Lower lobe of right lung (tissue), 2 donors: ENCODE data around the gene PTCD2. TPM values are rescaled to one million over a fixed set of nuclear protein-coding genes. Genes with fewer than 3 reads are reported as not detected.
"Not testable (repeated sequence)": the region's sequence is repeated elsewhere in the genome, so short reads cannot be mapped to it uniquely, and the experiment has no call there.

Experiments
- ATAC-seq, 2 donors: fragments of 200-7000 bp; cut with Tn5 transposase; one replicate each; pipeline ENCODE4 v1.9.1; 2020 to 2022; ENCODE audit warnings: mild to moderate bottlenecking in 2 of 2, moderate library complexity in 2 of 2
- DNase-seq: peaks from one replicate; pipeline ENCODE4 v3.0.0-alpha.2; 2020
- H3K27ac ChIP-seq: fragments of 200-600 bp; one replicate; pipeline ENCODE4 v1.8.0; 2022
- H3K27me3 ChIP-seq: fragments of 200-600 bp; one replicate; pipeline ENCODE4 v1.8.0; 2022; ENCODE audit warnings: low read depth
- H3K36me3 ChIP-seq: fragments of 200-600 bp; one replicate; pipeline ENCODE4 v1.8.0; 2022; ENCODE audit warnings: mild to moderate bottlenecking
- H3K4me1 ChIP-seq: fragments of 200-600 bp; one replicate; pipeline ENCODE4 v1.8.0; 2022
- H3K4me3 ChIP-seq: fragments of 200-600 bp; one replicate; pipeline ENCODE4 v1.8.0; 2022; ENCODE audit warnings: mild to moderate bottlenecking
- H3K9me3 ChIP-seq: fragments of 200-600 bp; one replicate; pipeline ENCODE4 v1.8.0; 2022
- CTCF ChIP-seq: fragments of 200-600 bp; IDR thresholded peaks from one replicate; pipeline ENCODE4 v1.8.0; 2022; ENCODE audit warnings: antibody characterized with exemption, mild to moderate bottlenecking
- intact Hi-C: fragments of 100-400 bp; cut with DNase I; formaldehyde crosslinking; loops from one replicate; pipeline ENCODE4 v1.11.0; 2022
- total RNA-seq: library from RNA; stranded (reverse); fragmentation: NEBNext Ultra II Directional; extraction: Animal tissue kit (Norgen Biotek cat#: 25700); gene quantifications from one replicate; pipeline ENCODE4 v1.2.1, GENCODE V29; 2021
- donor health status: DM: no; HTN: yes; CAD: no; lungs with severe emphysema.

Gene PTCD2
- total RNA-seq, 1 donor from 2014 or later = 5.9 TPM

DNA sequence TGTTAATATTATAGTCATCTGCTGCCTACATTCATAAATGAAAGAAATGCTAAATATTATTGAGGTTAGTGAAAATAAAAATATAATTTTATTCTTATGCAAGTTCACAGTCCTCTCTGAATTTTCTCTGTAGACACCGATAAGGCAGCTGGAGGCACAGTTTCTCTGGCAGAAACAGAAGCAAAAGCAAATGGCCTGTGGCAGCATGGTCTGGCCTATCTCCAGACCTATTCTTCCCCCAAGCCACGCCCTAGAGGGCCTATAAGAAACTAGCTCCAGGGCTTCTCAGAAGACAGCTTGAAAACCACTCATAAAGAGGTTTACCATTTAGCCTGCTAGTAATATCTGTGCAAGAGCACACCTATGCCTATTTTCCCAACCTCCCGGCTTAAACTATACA lies 28.6 kb upstream of the PTCD2 start:
- Histone ChIP-seq H3K27me3 (no peaks in the 10 kb centered on the region), H3K4me1 (no peaks in the 10 kb centered on the region), H3K9me3 (no peaks in the 10 kb centered on the region), H3K4me3 (no peak overlapping the region), H3K36me3 (peaks cover 34% of the 10 kb centered on the region), H3K27ac (no peak overlapping the region)
- no peak for TF ChIP-seq CTCF
- ATAC-seq (no peak), DNase-seq (no peak)
- intact Hi-C loops = no loop called here

- H3K9me3 ChIP-seq = no peaks in the 10 kb centered on the region
- DNase-seq (no peak), ATAC-seq (no peak)
- intact Hi-C loops = no loop called here
- no peaks in the 10 kb centered on the region for H3K27me3 ChIP-seq
- H3K4me3 ChIP-seq = no peak overlapping the region
- TF ChIP-seq CTCF = no peak
- peaks cover 36% of the 10 kb centered on the region for H3K36me3 ChIP-seq
- H3K4me1 ChIP-seq = no peaks in the 10 kb centered on the region
- no peak overlapping the region for H3K27ac ChIP-seq
Measured at GRCh38 chr5:72292411-72292810, 27.8 kb upstream of the PTCD2 start.

DNA sequence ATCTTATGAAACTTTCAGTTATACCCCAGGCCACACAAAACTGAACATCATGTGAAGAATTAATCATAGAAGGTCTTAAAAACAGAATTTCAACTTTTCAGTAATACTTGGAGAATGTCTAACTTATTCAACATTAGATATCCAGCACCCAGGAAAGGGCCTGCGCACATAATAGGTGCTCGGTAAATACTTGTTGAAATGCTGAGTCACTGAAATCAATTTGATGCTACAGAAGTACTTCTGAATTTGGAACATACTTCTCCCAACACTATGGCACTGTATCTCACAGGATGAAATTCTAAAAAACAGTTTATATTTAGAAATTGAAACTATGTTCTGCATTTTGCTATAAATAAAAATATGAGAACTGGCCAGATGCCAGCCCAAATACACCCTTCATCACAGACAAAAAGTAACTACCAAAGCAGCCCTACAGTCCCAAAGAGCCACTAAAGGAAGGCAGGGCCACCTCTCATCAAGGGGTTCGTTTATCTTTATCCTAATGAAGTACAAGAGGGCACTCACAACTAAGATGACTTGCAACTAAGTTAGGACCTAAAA lies 26.6 kb upstream of the PTCD2 start:
- TF ChIP-seq CTCF = no peak
- H3K9me3 ChIP-seq = no peaks in the 10 kb centered on the region
- H3K27ac ChIP-seq = no peak overlapping the region
- H3K4me1 ChIP-seq = no peaks in the 10 kb centered on the region
- no peak overlapping the region for H3K4me3 ChIP-seq
- ATAC-seq (no peak), DNase-seq (no peak)
- no peaks in the 10 kb centered on the region for H3K27me3 ChIP-seq
- intact Hi-C loops = no loop called here
- H3K36me3 ChIP-seq = peaks cover 30% of the 10 kb centered on the region

GRCh38 chr5:72294473-72294872 lies 25.7 kb upstream of the PTCD2 start:
- H3K27me3 ChIP-seq = no peaks in the 10 kb centered on the region
- intact Hi-C loops = no loop called here
- H3K4me1 ChIP-seq = no peaks in the 10 kb centered on the region
- TF ChIP-seq CTCF = no peak
- no peaks in the 10 kb centered on the region for H3K9me3 ChIP-seq
- H3K4me3 ChIP-seq = no peak overlapping the region
- DNase-seq = no peak
- ATAC-seq = no peak
- H3K36me3 ChIP-seq = peaks cover 30% of the 10 kb centered on the region
- H3K27ac ChIP-seq = no peak overlapping the region

DNA sequence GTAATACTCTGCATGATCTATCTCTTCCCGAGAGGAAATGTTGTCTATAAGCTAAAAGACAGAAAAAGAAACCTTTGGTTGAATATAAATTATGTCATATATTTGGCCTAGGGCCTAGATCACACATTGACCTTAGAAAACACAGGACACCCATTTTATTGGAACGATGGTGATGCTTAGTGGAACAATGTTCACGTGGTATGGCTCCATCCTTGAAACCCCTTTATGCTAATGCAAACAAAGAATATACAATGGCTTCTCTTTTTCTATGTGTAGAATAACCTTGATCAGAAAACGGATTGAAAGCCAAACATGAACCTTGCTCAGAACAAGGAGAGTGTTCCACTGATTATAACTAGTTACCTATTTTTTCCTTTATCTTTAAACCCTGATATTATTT lies 24.6 kb upstream of the PTCD2 start:
- no peaks in the 10 kb centered on the region for H3K4me1 ChIP-seq
- no peak overlapping the region for H3K27ac ChIP-seq
- intact Hi-C loops = no loop called here
- no peak overlapping the region for H3K4me3 ChIP-seq
- H3K9me3 ChIP-seq = no peaks in the 10 kb centered on the region
- DNase-seq (no peak), ATAC-seq (no peak)
- TF ChIP-seq CTCF = no peak
- H3K27me3 ChIP-seq = no peaks in the 10 kb centered on the region
- H3K36me3 ChIP-seq = peaks cover 20% of the 10 kb centered on the region

DNA sequence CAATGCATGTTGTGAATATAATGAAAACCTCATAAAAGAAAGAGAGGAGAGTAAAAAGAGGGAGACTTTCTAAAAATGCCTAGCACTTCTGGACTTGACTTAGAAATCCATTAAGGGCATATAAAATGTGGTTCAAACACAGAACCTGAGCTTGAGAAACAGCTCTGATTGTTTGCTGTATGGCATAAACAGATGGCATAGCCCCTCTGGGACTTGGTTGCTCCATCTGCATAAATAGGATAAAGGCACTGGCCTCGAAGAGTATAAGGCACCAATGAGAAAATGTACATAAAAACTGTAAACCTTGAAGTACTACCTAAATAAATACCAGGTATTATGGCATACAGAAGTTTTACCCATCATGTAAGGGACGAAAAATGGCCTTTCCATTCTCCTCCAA lies 23.9 kb upstream of the PTCD2 start:
- Histone ChIP-seq H3K36me3 (peaks cover 15% of the 10 kb centered on the region), H3K27ac (no peak overlapping the region), H3K27me3 (no peaks in the 10 kb centered on the region), H3K9me3 (no peaks in the 10 kb centered on the region), H3K4me1 (no peaks in the 10 kb centered on the region), H3K4me3 (no peak overlapping the region)
- no peak for TF ChIP-seq CTCF
- ATAC-seq = no peak
- no peak for DNase-seq
- intact Hi-C loops = no loop called here

DNA sequence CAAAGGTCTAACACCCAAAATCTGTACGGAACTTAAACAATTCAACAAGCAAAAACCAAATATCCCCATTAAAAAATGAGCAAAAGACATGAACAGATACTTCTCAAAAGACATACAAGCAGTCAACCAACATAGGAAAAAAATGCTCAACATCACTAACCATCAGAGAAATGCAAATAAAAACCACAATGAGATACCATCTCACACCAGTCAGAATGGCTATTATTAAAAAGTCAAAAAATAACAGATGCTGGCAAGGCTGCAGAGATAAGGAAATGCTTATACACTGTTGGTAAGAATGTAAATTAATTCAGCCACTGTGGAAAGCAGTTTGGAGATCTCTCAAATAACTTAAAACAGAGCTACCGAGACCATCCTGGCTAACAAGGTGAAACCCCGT lies 22.0 kb upstream of the PTCD2 start:
- H3K27ac ChIP-seq, H3K27me3 ChIP-seq, H3K9me3 ChIP-seq, H3K4me3 ChIP-seq, H3K4me1 ChIP-seq, intact Hi-C loops, ATAC-seq, DNase-seq: not testable (repeated sequence)
- H3K36me3 ChIP-seq = peaks cover 17% of the 10 kb centered on the region
